Cerebellar cortex (tissue), 1 donor: ENCODE results near the gene TBC1D14.

ENCODE experiments used
- DNase-seq: peaks from one replicate; pipeline ENCODE4 v3.0.0-alpha.2; 2015; ENCODE audit warnings: low spot score

Gene TBC1D14

GRCh38 chr4:7044137-7044930, 134.7 kb downstream of the TBC1D14 start:
- DNase-seq = no peak

GRCh38 chr4:7045553-7045952, 135.9 kb downstream of the TBC1D14 start:
- DNase-seq = no peak

GRCh38 chr4:7045961-7046921, 136.6 kb downstream of the TBC1D14 start:
- no peak for DNase-seq

GRCh38 chr4:7046971-7047370, 137.3 kb downstream of the TBC1D14 start:
- DNase-seq = no peak

GRCh38 chr4:7048642-7049041, 139.0 kb downstream of the TBC1D14 start:
- no peak for DNase-seq

- no peak for DNase-seq
Measured at GRCh38 chr4:7049295-7049694, 139.7 kb downstream of the TBC1D14 start.

- DNase-seq = no peak
Measured at GRCh38 chr4:7049739-7050138, 140.1 kb downstream of the TBC1D14 start.

- no peak for DNase-seq
Measured at GRCh38 chr4:7050481-7051143, 141.0 kb downstream of the TBC1D14 start.

- DNase-seq = no peak
Measured at GRCh38 chr4:7051144-7051495, 141.5 kb downstream of the TBC1D14 start.

- no peak for DNase-seq
Measured at GRCh38 chr4:7051905-7052304, 142.3 kb downstream of the TBC1D14 start.

- DNase-seq = no peak
Measured at GRCh38 chr4:7052313-7052712, 142.7 kb downstream of the TBC1D14 start.

- DNase-seq = no peak
Measured at GRCh38 chr4:7052923-7053715, 143.5 kb downstream of the TBC1D14 start.

GRCh38 chr4:7054106-7054880, 144.7 kb downstream of the TBC1D14 start:
- DNase-seq = no peak

GRCh38 chr4:7055111-7055989, 145.7 kb downstream of the TBC1D14 start:
- no peak for DNase-seq

- no peak for DNase-seq
Measured at GRCh38 chr4:7055990-7056325, 146.3 kb downstream of the TBC1D14 start.

GRCh38 chr4:7058792-7059191, 149.2 kb downstream of the TBC1D14 start:
- no peak for DNase-seq

GRCh38 chr4:7059662-7060061, 150.0 kb downstream of the TBC1D14 start:
- DNase-seq = no peak

GRCh38 chr4:7060346-7061150, 150.9 kb downstream of the TBC1D14 start:
- DNase-seq = no peak

- no peak for DNase-seq
Measured at GRCh38 chr4:7061815-7062214, 152.2 kb downstream of the TBC1D14 start.
